Transverse colon (tissue), 4 donors: ENCODE results near the gene TNFSF11. TPM values are rescaled to one million over a fixed set of nuclear protein-coding genes. Genes with fewer than 3 reads are reported as not detected.

Source experiments
- DNase-seq: peaks from one replicate; pipeline ENCODE4 v3.0.0-alpha.2; 2019
- H3K27ac ChIP-seq, 4 donors: fragments of 200-600 bp; sonication (generic); 2 replicates each; pipeline ENCODE4 v1.5.1; 2016 to 2018; ENCODE audit warnings: inconsistent platforms in 4 of 4
- H3K27me3 ChIP-seq: fragments of 200-600 bp; sonication (generic); 2 replicates; pipeline ENCODE4 v1.5.1; 2017; ENCODE audit warnings: inconsistent platforms
- H3K36me3 ChIP-seq, 4 donors: fragments of 200-600 bp; sonication (generic); 2 replicates each; pipeline ENCODE4 v1.5.1; 2017 to 2019; ENCODE audit warnings: inconsistent platforms in 4 of 4
- H3K4me1 ChIP-seq, 4 donors: fragments of 200-600 bp; sonication (generic); 2 replicates each; pipeline ENCODE4 v1.5.1; 2017 to 2020; ENCODE audit warnings: inconsistent platforms in 4 of 4
- H3K4me3 ChIP-seq, 4 donors: fragments of 200-600 bp; sonication (generic); 1 replicate in 1 of 4; 2 replicates in 3 of 4; pipeline versions ENCODE4 v1.5.1 to v1.6.1; 2017 to 2019; ENCODE audit warnings: inconsistent platforms in 4 of 4
- H3K9me3 ChIP-seq, 2 donors: fragments of 200-600 bp; sonication (generic); 2 replicates each; pipeline ENCODE4 v1.5.1; 2017 to 2019; ENCODE audit warnings: inconsistent platforms in 2 of 2
- EP300 ChIP-seq: sonication (generic); formaldehyde crosslinking; IDR thresholded peaks from one replicate; pipeline ENCODE4 v1.6.1; 2017; ENCODE audit warnings: antibody characterized with exemption, low read depth
- POLR2A ChIP-seq: fragments of 450-650 bp; IDR thresholded peaks from one replicate; pipeline ENCODE4 v1.6.1; 2016; ENCODE audit warnings: antibody characterized with exemption, mild to moderate bottlenecking, moderate library complexity
- POLR2AphosphoS5 ChIP-seq, 3 donors: sonication (generic); formaldehyde crosslinking; IDR thresholded peaks; one replicate each; pipeline ENCODE4 v1.6.1; 2016; ENCODE audit warnings: antibody characterized with exemption in 3 of 3
- WGBS, 2 donors: methylation state at CpG; one replicate each; pipeline ENCODE4 v1.1.5; 2018; ENCODE audit warnings: low coverage in 1 of 2; 5-methylcytosine and 5-hydroxymethylcytosine counted together
- in situ Hi-C, 4 donors: fragments of 200-750 bp; cut with MboI; loops; one replicate each; pipeline versions ENCODE4 v1.15.0 to v1.15.1; 2017; ENCODE audit warnings: low sequenced_read_pairs in 3 of 4, low pct_ligation_motif_present in 1 of 4, low pct_unique_long_range_greater_than_20kb in 1 of 4
- intact Hi-C: fragments of 100-400 bp; cut with DNase I; formaldehyde crosslinking; loops from one replicate; pipeline ENCODE4 v1.15.1; 2023; ENCODE audit warnings: low total_unique reads
- total RNA-seq, 4 donors: library from RNA; depleted of rRNA; stranded (reverse); fragments of >200 nt; gene quantifications; one replicate each; pipeline ENCODE4 v1.1.0, GENCODE V29; 2016
- TF ChIP-seq, protein P1 (sequence below), 5 experiments: fragments of 200-600 bp in 3 of 5; fragments of 450-650 bp in 2 of 5; sonication (generic) in 3 of 5; IDR thresholded peaks; 1 replicate in 2 of 5; 2 replicates in 3 of 5; pipeline ENCODE4 v1.5.1; 2016 to 2017; ENCODE audit warnings: antibody characterized with exemption in 5 of 5, inconsistent platforms in 3 of 5, mild to moderate bottlenecking in 2 of 5, moderate library complexity in 1 of 5

TNFSF11 gene
- total RNA-seq, 4 donors from 2014 or later, result 0.79 TPM; not detected in 3

DNA sequence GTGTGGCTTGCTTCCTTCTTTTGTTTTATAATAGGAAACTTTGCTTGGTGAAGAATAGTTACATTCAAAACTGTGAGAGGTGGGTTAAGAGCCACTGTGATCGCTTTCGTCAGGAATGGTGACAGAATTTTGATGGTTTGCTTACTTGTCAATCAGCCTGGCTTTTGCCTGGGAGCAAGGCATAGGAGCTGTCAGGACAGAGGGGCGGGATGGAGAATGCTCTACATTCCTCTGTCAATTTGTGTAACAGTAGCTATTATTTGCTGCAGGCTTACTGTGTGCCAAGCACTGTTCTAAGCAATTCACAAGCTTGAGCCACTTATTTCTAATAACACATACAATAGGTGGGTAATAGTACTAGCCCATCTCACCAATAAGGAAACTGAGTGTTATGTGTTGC is 28.1 kb upstream of the TNFSF11 start:
- no peak for DNase-seq
- no peaks in the 10 kb centered on the region for H3K27me3 ChIP-seq
- no peak overlapping the region for H3K27ac ChIP-seq
- in situ Hi-C loops, result no loop called here
- WGBS, 2 donors, result 95 to 100% methylated on average over 2 to 3 of the region's 3 CpGs
- no peaks in the 10 kb centered on the region for H3K9me3 ChIP-seq
- TF ChIP-seq EP300, result no peak
- TF ChIP-seq, protein P1, sequence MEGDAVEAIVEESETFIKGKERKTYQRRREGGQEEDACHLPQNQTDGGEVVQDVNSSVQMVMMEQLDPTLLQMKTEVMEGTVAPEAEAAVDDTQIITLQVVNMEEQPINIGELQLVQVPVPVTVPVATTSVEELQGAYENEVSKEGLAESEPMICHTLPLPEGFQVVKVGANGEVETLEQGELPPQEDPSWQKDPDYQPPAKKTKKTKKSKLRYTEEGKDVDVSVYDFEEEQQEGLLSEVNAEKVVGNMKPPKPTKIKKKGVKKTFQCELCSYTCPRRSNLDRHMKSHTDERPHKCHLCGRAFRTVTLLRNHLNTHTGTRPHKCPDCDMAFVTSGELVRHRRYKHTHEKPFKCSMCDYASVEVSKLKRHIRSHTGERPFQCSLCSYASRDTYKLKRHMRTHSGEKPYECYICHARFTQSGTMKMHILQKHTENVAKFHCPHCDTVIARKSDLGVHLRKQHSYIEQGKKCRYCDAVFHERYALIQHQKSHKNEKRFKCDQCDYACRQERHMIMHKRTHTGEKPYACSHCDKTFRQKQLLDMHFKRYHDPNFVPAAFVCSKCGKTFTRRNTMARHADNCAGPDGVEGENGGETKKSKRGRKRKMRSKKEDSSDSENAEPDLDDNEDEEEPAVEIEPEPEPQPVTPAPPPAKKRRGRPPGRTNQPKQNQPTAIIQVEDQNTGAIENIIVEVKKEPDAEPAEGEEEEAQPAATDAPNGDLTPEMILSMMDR (IDR thresholded peaks at IDR 0.05), result no peak
- no peak for TF ChIP-seq POLR2A
- no peak for TF ChIP-seq POLR2AphosphoS5 (IDR thresholded peaks at IDR 0.05)
- intact Hi-C loops, result no loop called here
- H3K36me3 ChIP-seq, result no peaks in the 10 kb centered on the region
- H3K4me3 ChIP-seq, result no peak overlapping the region
- peaks cover 0 to 3% (median 1%) of the 10 kb centered on the region in 4 donors for H3K4me1 ChIP-seq

DNA sequence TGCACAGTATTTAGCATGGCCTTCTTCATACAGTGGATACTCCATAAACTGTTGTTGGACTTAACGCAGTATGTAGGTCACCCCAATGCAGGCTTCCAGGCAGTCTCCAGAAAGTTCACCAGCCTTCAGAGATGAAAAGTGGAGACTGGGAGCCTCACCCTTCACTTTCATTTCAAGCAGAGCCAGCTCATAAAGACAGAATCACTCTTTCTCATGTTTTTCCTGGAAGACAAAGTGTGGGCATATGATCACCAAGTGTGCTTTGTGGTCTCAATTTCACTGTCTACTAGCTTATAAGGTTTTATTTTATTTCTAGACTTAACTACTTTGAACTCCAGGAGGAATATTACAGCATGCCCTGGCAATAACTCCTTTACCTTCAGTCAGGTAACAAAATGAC is 26.3 kb upstream of the TNFSF11 start:
- in situ Hi-C loops (no loop called here), intact Hi-C loops (no loop called here)
- WGBS, 2 donors, result 70% methylated on average over 1 of the region's 1 CpG; no CpG with 5 or more reads in 1 of the 2 donors
- Histone ChIP-seq H3K4me1 (peaks cover 0 to 3% (median 1%) of the 10 kb centered on the region in 4 donors), H3K9me3 (no peaks in the 10 kb centered on the region), H3K36me3 (no peaks in the 10 kb centered on the region), H3K4me3 (no peak overlapping the region), H3K27me3 (no peaks in the 10 kb centered on the region), H3K27ac (no peak overlapping the region)
- DNase-seq, result no peak
- no peak for TF ChIP-seq POLR2AphosphoS5 (IDR thresholded peaks at IDR 0.05)
- TF ChIP-seq, protein P1 (IDR thresholded peaks at IDR 0.05), result no peak
- TF ChIP-seq POLR2A, result no peak
- TF ChIP-seq EP300, result no peak

DNA sequence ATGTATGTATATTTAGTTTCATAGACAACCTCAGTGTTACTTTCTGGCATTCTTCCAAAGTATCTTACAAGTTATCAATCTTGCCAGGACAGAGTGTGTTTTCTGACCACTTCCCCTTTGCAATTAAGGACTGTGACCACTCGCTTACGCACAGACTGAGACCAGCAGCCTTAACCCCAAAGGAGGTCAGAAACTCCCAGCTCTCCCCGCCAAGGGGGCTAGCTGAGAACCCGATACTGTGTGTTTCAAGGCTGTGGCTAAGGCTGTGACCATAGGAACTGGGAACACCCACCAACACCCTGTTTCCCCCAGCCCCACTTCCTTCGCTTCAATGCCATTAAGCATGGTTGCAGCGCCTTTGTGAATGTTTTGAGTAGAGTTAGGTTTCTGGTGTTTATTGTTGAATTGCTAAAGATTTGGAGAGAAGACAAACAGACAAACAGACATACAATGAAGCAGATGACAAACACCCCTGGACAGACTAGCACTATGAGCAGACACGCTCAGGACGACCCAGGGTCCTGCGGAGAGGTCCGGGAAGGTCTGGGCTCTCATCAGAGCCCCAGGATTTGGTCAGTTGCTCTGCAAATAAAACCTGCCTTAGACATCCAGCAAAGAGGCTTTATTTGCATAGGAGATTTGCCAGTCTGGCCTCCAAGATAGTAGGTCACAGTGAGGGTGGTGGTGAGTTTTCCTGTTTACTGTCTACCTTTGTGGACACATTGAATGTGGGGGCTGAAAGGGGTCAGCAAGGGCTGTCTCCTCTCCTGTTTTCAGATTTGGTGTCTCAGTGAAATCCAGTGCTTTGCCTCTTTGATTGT is 25.0 kb upstream of the TNFSF11 start:
- DNase-seq, result peak; percentile 29
- Histone ChIP-seq H3K4me1 (peaks cover 0 to 6% (median 3%) of the 10 kb centered on the region in 4 donors), H3K36me3 (no peaks in the 10 kb centered on the region), H3K4me3 (no peak overlapping the region), H3K27me3 (no peaks in the 10 kb centered on the region), H3K9me3 (no peaks in the 10 kb centered on the region), H3K27ac (no peak overlapping the region)
- in situ Hi-C loops (no loop called here), intact Hi-C loops (no loop called here)
- TF ChIP-seq EP300 (peak; percentile 24), POLR2A (no peak)
- TF ChIP-seq, protein P1 (IDR thresholded peaks at IDR 0.05), result no peak
- 75 to 80% methylated on average over 2 to 10 of the region's 10 CpGs for WGBS, 2 donors

DNA sequence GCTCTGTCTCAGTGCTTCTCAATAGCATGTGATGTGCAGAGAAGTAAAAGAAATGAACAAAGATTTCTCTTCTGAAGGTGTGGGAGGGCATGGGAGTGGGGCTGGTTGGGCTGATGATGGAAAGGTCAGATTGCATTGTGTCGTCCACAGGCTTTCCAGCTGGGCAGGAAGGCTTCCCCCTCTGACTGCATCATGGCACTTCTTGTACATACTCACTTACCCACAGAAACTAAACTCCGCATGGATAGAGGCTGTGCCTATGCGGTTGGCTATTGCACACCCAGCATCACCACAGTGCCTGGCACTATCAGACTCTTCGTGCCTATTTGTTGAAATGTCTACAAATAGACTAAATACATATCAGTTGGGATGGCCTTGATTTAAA is 24.4 kb upstream of the TNFSF11 start:
- no peak for DNase-seq
- H3K4me3 ChIP-seq, result no peak overlapping the region
- peaks cover 0 to 11% (median 3%) of the 10 kb centered on the region in 4 donors for H3K4me1 ChIP-seq
- no peaks in the 10 kb centered on the region for H3K36me3 ChIP-seq
- 83% methylated on average over 4 of the region's 4 CpGs; no CpG with 5 or more reads in 1 of the 2 donors for WGBS, 2 donors
- in situ Hi-C loops, result no loop called here
- H3K9me3 ChIP-seq, result no peaks in the 10 kb centered on the region
- H3K27me3 ChIP-seq, result no peaks in the 10 kb centered on the region
- no peak overlapping the region for H3K27ac ChIP-seq
- TF ChIP-seq, protein P1 (IDR thresholded peaks at IDR 0.05), result no peak
- TF ChIP-seq POLR2AphosphoS5 (IDR thresholded peaks at IDR 0.05), result no peak
- no peak for TF ChIP-seq POLR2A
- TF ChIP-seq EP300, result no peak
- intact Hi-C loops, result no loop called here
